Endodermal cell (in vitro differentiated cells): ENCODE data around the gene MAML2. TPM values are rescaled to one million over a fixed set of nuclear protein-coding genes. Genes with fewer than 3 reads are reported as not detected.

Experiments used
- DNase-seq: peaks from one replicate; pipeline ENCODE4 v3.0.0-alpha.2; 2017
- H3K27ac ChIP-seq: 2 replicates; pipeline ENCODE4 v1.5.1; 2013; ENCODE audit warnings: mild to moderate bottlenecking, low read depth, low read length, moderate library complexity
- H3K27me3 ChIP-seq: 2 replicates; pipeline ENCODE4 v1.6.1; 2013; ENCODE audit warnings: mild to moderate bottlenecking, low read length, moderate library complexity; ENCODE audit not compliant: insufficient read depth, control insufficient read depth, poor library complexity, severe bottlenecking
- H3K36me3 ChIP-seq: 2 replicates; pipeline ENCODE4 v1.7.0; 2013; ENCODE audit warnings: mild to moderate bottlenecking, low read length, moderate library complexity; ENCODE audit not compliant: control insufficient read depth, insufficient read depth
- H3K4me1 ChIP-seq: one replicate; pipeline ENCODE4 v1.7.0; 2013; ENCODE audit warnings: low read length; ENCODE audit not compliant: control insufficient read depth, insufficient read depth
- H3K4me3 ChIP-seq: 2 replicates; pipeline ENCODE4 v1.5.1; 2013; ENCODE audit warnings: mild to moderate bottlenecking, low read length, moderate library complexity
- H3K9ac ChIP-seq: 2 replicates; pipeline ENCODE4 v1.6.1; 2013; ENCODE audit warnings: mild to moderate bottlenecking, low read length, moderate library complexity; ENCODE audit not compliant: poor library complexity, severe bottlenecking; ENCODE audit errors: extremely low read depth
- H3K9me3 ChIP-seq: 2 replicates; pipeline ENCODE4 v1.6.1; 2013; ENCODE audit warnings: mild to moderate bottlenecking, low read length, moderate library complexity; ENCODE audit not compliant: control insufficient read depth
- H3K27ac Mint-ChIP-seq: 2 replicates; pipeline ENCODE4 v1.8.0; 2020; ENCODE audit warnings: mixed read lengths
- H3K27me3 Mint-ChIP-seq: 2 replicates; pipeline ENCODE4 v1.8.0; 2021; ENCODE audit warnings: mild to moderate bottlenecking, mixed read lengths; ENCODE audit not compliant: insufficient read depth
- H3K36me3 Mint-ChIP-seq: 2 replicates; pipeline ENCODE4 v1.8.0; 2020; ENCODE audit warnings: low read depth, mixed read lengths
- H3K4me1 Mint-ChIP-seq: 2 replicates; pipeline ENCODE4 v1.8.0; 2020; ENCODE audit warnings: mixed read lengths
- H3K4me3 Mint-ChIP-seq: 2 replicates; pipeline ENCODE4 v1.8.0; 2020; ENCODE audit warnings: mild to moderate bottlenecking, moderate library complexity, mixed read lengths
- H3K9me3 Mint-ChIP-seq: 2 replicates; pipeline ENCODE4 v1.8.0; 2020; ENCODE audit warnings: mild to moderate bottlenecking, mixed read lengths
- WGBS, 2 experiments: methylation state at CpG; one replicate each; pipeline versions ENCODE4 v1.1.5 to v1.1.7; 2013; ENCODE audit warnings: missing lambda C conversion rate in 2 of 2, mixed read lengths in 1 of 2; ENCODE audit not compliant: insufficient coverage in 1 of 2, insufficient read length in 1 of 2; 5-methylcytosine and 5-hydroxymethylcytosine counted together
- total RNA-seq, 2 donors: library from RNA; stranded (reverse); fragmentation: NEBNext Ultra II Directional in 1 of 2; extraction: Animal tissue kit (Norgen Biotek cat#: 25700) in 1 of 2; gene quantifications; 2 replicates in 1 of 2; 3 replicates in 1 of 2; pipeline ENCODE4 v1.2.1, GENCODE V29; 2021
- TF ChIP-seq, protein P1 (sequence below): fragments of 200-600 bp; sonication (generic); conservative IDR thresholded peaks from 2 replicates; pipeline ENCODE4 v1.5.0; 2021; ENCODE audit warnings: antibody characterized with exemption, mild to moderate bottlenecking

Gene MAML2
- total RNA-seq, 2 donors from 2014 or later: 6.6 to 8.0 TPM

DNA sequence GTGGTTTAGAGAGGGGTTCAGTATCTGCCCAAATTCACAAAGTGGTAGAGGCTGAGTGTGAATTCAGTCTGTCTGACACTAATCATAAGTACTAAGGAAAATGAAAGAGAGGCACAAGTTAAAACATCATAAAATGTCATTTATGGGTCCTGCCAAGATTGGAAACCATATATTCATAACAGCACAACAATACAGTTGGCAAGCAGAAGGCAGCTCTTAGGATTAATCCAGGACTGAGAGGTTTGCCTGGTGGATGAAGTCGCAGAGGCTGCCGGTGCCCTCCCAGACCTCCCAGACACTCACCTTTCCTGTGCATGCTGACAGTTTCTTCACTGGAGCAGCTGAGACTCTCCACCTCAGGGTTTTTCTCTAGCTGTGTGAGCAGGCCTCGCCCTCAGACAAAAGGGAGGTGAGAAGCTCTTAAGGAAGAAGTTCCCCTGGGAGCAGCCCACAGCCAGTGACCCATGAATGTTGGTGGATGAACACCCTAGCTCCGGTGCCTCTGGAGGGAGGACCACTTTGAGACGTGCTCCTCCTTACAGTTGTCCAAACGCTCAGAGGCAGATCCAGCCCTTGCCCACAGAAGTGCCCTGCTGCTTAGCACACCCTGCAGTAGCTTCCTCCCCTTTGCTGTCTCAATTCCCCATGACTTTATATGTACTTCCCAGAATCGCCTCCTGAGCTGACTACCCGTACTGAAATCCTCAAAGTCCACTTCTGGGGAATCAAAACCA lies 43.7 kb downstream of the MAML2 start:
- Mint-ChIP-seq H3K27ac (no peak overlapping the region), H3K9me3 (no peaks in the 10 kb centered on the region), H3K4me1 (peaks cover 15% of the 10 kb centered on the region), H3K4me3 (no peak overlapping the region), H3K36me3 (peaks cover 2% of the 10 kb centered on the region), H3K27me3 (no peaks in the 10 kb centered on the region)
- no peak overlapping the region for H3K9ac ChIP-seq
- TF ChIP-seq, protein P1, sequence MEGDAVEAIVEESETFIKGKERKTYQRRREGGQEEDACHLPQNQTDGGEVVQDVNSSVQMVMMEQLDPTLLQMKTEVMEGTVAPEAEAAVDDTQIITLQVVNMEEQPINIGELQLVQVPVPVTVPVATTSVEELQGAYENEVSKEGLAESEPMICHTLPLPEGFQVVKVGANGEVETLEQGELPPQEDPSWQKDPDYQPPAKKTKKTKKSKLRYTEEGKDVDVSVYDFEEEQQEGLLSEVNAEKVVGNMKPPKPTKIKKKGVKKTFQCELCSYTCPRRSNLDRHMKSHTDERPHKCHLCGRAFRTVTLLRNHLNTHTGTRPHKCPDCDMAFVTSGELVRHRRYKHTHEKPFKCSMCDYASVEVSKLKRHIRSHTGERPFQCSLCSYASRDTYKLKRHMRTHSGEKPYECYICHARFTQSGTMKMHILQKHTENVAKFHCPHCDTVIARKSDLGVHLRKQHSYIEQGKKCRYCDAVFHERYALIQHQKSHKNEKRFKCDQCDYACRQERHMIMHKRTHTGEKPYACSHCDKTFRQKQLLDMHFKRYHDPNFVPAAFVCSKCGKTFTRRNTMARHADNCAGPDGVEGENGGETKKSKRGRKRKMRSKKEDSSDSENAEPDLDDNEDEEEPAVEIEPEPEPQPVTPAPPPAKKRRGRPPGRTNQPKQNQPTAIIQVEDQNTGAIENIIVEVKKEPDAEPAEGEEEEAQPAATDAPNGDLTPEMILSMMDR: no peak
- no peak for DNase-seq
- no peaks in the 10 kb centered on the region for H3K9me3 ChIP-seq
- H3K4me3 ChIP-seq: no peak overlapping the region
- H3K27ac ChIP-seq: no peak overlapping the region
- 92 to 97% methylated on average over 7 to 8 of the region's 8 CpGs for WGBS, 2 experiments
- H3K4me1 ChIP-seq: no peaks in the 10 kb centered on the region
- no peaks in the 10 kb centered on the region for H3K27me3 ChIP-seq
- H3K36me3 ChIP-seq: no peaks in the 10 kb centered on the region

DNA sequence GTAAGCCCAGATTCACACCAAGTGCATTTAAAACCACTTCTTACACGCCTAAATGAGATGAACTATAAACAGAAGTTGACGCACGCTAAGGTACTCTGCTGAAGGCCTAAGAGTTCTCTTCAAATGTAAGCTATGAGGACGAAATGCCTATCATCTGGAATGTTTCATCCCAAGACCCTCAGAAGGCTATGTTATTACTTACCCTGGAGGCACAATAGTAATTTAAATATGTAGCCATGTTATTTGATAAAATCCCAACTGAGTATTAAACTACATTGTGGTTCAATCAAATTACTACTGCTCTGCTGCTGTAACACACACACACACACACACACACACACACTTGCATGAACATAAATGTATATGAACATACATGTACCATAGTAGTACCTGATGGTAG lies 47.6 kb downstream of the MAML2 start:
- Histone ChIP-seq H3K36me3 (no peaks in the 10 kb centered on the region), H3K9me3 (no peaks in the 10 kb centered on the region), H3K4me3 (no peak overlapping the region), H3K9ac (no peak overlapping the region), H3K4me1 (no peaks in the 10 kb centered on the region), H3K27ac (no peak overlapping the region), H3K27me3 (no peaks in the 10 kb centered on the region)
- DNase-seq: no peak
- Mint-ChIP-seq H3K4me3 (no peak overlapping the region), H3K27ac (no peak overlapping the region), H3K4me1 (peaks cover 20% of the 10 kb centered on the region), H3K36me3 (peaks cover 2% of the 10 kb centered on the region), H3K27me3 (no peaks in the 10 kb centered on the region), H3K9me3 (no peaks in the 10 kb centered on the region)
- TF ChIP-seq, protein P1: no peak
- 92 to 100% methylated on average over 4 of the region's 4 CpGs for WGBS, 2 experiments

DNA sequence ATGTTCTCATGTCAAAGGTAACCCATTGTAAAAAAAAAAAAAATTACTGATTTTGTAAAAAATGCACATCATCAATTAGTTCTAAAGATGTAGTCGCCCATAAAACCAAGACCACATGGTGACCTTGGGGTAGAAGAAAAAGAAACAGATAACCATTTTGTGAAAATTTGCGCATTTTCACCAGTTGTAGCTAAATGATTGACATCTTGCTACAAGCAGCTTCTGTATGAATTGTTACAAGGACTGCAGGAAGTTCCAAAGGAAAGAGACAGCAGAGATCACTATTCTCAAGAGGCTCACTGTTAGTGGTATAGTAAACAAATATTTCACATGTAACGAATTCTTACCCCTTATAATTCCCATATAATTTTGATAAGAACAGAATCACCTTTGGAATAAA lies 48.7 kb downstream of the MAML2 start:
- H3K9me3 ChIP-seq: no peaks in the 10 kb centered on the region
- Mint-ChIP-seq H3K27me3 (no peaks in the 10 kb centered on the region), H3K4me3 (no peak overlapping the region), H3K27ac (no peak overlapping the region), H3K36me3 (peaks cover 2% of the 10 kb centered on the region), H3K9me3 (no peaks in the 10 kb centered on the region), H3K4me1 (peaks cover 9% of the 10 kb centered on the region)
- H3K36me3 ChIP-seq: no peaks in the 10 kb centered on the region
- H3K27me3 ChIP-seq: no peaks in the 10 kb centered on the region
- no peak for DNase-seq
- WGBS, 2 experiments: 88 to 90% methylated on average over 2 of the region's 3 CpGs
- H3K27ac ChIP-seq: no peak overlapping the region
- TF ChIP-seq, protein P1: no peak
- no peak overlapping the region for H3K9ac ChIP-seq
- no peaks in the 10 kb centered on the region for H3K4me1 ChIP-seq
- no peak overlapping the region for H3K4me3 ChIP-seq
